Caco-2 (cell line): Measurements from ENCODE around the gene FBXO34. TPM values are rescaled to one million over a fixed set of nuclear protein-coding genes. Genes with fewer than 3 reads are reported as not detected.

Source experiments
- BruUV-seq: library from RNA; stranded (reverse); fragments of 400-500 nt; replicated peaks from 2 replicates; lab custom pipeline; 2021; lab: Mats Ljungman, UMichigan
- CTCF ChIA-PET: fragments of 300-600 bp; sonication (Branson Sonifier 250); formaldehyde crosslinking; loops from one replicate; lab custom pipeline; 2022; ENCODE audit warnings: antibody characterized with exemption; lab: Charles Lee
- POLR2A ChIA-PET: fragments of 300-600 bp; sonication (Branson Sonifier 250); formaldehyde crosslinking; loops from one replicate; lab custom pipeline; 2022; ENCODE audit warnings: antibody characterized with exemption; lab: Charles Lee
- DNase-seq, 2 experiments: peaks; one replicate each; pipeline versions ENCODE4 v3.0.0 to v3.0.0-alpha.2; 2020 to 2022
- H3K27me3 ChIP-seq: replicated peaks from 2 replicates; pipeline ENCODE4 v1.6.0; 2011; ENCODE audit warnings: low read length; ENCODE audit not compliant: control insufficient read depth, insufficient read depth
- H3K36me3 ChIP-seq: 2 replicates; pipeline ENCODE4 v1.5.1; 2011; ENCODE audit warnings: low read length; ENCODE audit not compliant: control insufficient read depth, insufficient read depth
- H3K4me1 ChIP-seq: fragments of 250-450 bp; sonication (Bioruptor Pico); 2 replicates; pipeline ENCODE4 v1.5.1; 2020; ENCODE audit warnings: mild to moderate bottlenecking
- H3K4me3 ChIP-seq: 2 replicates; pipeline ENCODE4 v1.5.1; 2011; ENCODE audit warnings: low read depth, mild to moderate bottlenecking, control low read depth, low read length
- H3K9me3 ChIP-seq: fragments of 250-450 bp; sonication (Bioruptor Pico); 2 replicates; pipeline ENCODE4 v1.5.1; 2020; ENCODE audit warnings: mild to moderate bottlenecking, moderate library complexity
- H3K27ac Mint-ChIP-seq: one replicate; pipeline ENCODE4 v1.8.0; 2022; ENCODE audit warnings: mixed read lengths; ENCODE audit not compliant: unreplicated experiment
- H3K27me3 Mint-ChIP-seq: one replicate; pipeline ENCODE4 v1.8.0; 2022; ENCODE audit warnings: mixed read lengths; ENCODE audit not compliant: insufficient read depth, unreplicated experiment
- H3K36me3 Mint-ChIP-seq: one replicate; pipeline ENCODE4 v1.8.0; 2022; ENCODE audit warnings: mild to moderate bottlenecking, mixed read lengths; ENCODE audit not compliant: insufficient read depth, unreplicated experiment
- H3K4me1 Mint-ChIP-seq: one replicate; pipeline ENCODE4 v1.8.0; 2022; ENCODE audit warnings: low read depth, mixed read lengths; ENCODE audit not compliant: unreplicated experiment
- H3K4me3 Mint-ChIP-seq: one replicate; pipeline ENCODE4 v1.8.0; 2022; ENCODE audit warnings: mild to moderate bottlenecking, moderate library complexity, mixed read lengths; ENCODE audit not compliant: unreplicated experiment
- H3K9me3 Mint-ChIP-seq: one replicate; pipeline ENCODE4 v1.8.0; 2022; ENCODE audit warnings: mixed read lengths; ENCODE audit not compliant: unreplicated experiment
- intact Hi-C: fragments of 100-400 bp; cut with micrococcal nuclease; formaldehyde crosslinking; loops from one replicate; pipeline ENCODE4 v1.10.0; 2022; ENCODE audit not compliant: unreplicated experiment
- total RNA-seq: library from RNA; stranded (reverse); gene quantifications from 2 replicates; pipeline ENCODE4 v1.2.3, GENCODE V29; 2022
- TF ChIP-seq, protein P1 (sequence below), 2 experiments: fragments of 200-600 bp in 1 of 2; IDR thresholded peaks; 1 replicate in 1 of 2; 2 replicates in 1 of 2; pipeline versions ENCODE4 v1.5.1 to v1.8.0; 2011 to 2022; ENCODE audit warnings: antibody characterized with exemption in 1 of 2, control low read depth in 1 of 2, inconsistent platforms in 1 of 2, low read depth in 1 of 2, low read length in 1 of 2, mild to moderate bottlenecking in 1 of 2, moderate library complexity in 1 of 2; ENCODE audit not compliant: insufficient read depth in 1 of 2, severe bottlenecking in 1 of 2, unreplicated experiment in 1 of 2

Gene FBXO34
- total RNA-seq, 1 experiment from 2014 or later: 23.7 TPM

DNA sequence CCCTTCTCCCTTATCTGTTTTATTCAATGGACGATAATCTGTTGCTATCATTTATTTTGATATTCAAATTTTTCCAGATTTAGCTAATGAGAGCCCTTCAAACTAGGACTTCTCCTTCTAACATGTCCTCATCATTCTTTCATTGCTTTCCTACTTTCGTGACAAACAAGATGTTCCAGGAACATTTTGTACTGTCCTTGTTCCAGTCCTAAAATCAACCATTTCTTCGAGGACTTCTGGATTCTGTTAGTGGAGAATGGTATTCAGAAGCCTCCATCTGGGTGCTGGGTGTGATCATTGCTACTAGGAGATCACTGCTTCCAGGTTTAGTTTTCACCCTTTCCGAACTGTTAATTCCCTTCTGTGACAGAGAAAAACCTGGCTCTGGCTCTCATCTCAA lies 29.5 kb upstream of the FBXO34 start:
- H3K4me3 Mint-ChIP-seq: no peak overlapping the region
- H3K27ac Mint-ChIP-seq: no peak overlapping the region
- Histone ChIP-seq H3K27me3 (no peaks in the 10 kb centered on the region), H3K9me3 (no peaks in the 10 kb centered on the region), H3K4me1 (no peaks in the 10 kb centered on the region), H3K4me3 (no peak overlapping the region), H3K36me3 (no peaks in the 10 kb centered on the region)
- H3K27me3 Mint-ChIP-seq: peaks cover 5% of the 10 kb centered on the region
- H3K36me3 Mint-ChIP-seq: no peaks in the 10 kb centered on the region
- no peaks in the 10 kb centered on the region for H3K9me3 Mint-ChIP-seq
- DNase-seq: no peak
- ChIA-PET CTCF (no interaction called here), POLR2A (no interaction called here)
- TF ChIP-seq, protein P1, sequence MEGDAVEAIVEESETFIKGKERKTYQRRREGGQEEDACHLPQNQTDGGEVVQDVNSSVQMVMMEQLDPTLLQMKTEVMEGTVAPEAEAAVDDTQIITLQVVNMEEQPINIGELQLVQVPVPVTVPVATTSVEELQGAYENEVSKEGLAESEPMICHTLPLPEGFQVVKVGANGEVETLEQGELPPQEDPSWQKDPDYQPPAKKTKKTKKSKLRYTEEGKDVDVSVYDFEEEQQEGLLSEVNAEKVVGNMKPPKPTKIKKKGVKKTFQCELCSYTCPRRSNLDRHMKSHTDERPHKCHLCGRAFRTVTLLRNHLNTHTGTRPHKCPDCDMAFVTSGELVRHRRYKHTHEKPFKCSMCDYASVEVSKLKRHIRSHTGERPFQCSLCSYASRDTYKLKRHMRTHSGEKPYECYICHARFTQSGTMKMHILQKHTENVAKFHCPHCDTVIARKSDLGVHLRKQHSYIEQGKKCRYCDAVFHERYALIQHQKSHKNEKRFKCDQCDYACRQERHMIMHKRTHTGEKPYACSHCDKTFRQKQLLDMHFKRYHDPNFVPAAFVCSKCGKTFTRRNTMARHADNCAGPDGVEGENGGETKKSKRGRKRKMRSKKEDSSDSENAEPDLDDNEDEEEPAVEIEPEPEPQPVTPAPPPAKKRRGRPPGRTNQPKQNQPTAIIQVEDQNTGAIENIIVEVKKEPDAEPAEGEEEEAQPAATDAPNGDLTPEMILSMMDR (IDR thresholded peaks at IDR 0.05; ENCODE audit: insufficient read depth in 1 of 2, low read depth in 1 of 2, low read length in 1 of 2, severe bottlenecking in 1 of 2, unreplicated experiment in 1 of 2): no peak
- intact Hi-C loops: no loop called here
- H3K4me1 Mint-ChIP-seq: no peaks in the 10 kb centered on the region
- BruUV-seq: no TSS peak

DNA sequence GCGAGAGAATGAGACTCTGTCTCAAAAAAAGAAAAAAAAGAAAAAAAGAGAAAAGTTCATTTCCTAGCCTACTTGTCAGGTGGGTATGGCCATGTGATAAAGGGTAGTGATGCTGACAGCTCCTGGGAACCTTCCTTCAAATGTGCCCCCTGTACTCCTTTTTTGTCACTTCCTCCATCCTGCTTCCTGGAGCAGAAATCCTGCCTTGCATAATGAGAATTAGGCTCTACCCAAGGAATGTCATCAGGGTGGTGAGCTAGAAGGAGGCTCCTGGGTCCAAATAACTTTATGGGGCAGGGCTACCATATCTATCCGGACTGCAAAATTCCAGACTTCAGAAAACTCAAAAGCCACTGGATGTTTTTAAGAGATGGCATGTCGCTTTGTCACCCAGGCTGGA lies 27.8 kb upstream of the FBXO34 start:
- TF ChIP-seq, protein P1 (IDR thresholded peaks at IDR 0.05; ENCODE audit: insufficient read depth in 1 of 2, low read depth in 1 of 2, low read length in 1 of 2, severe bottlenecking in 1 of 2, unreplicated experiment in 1 of 2): no peak
- no peaks in the 10 kb centered on the region for H3K9me3 ChIP-seq
- Mint-ChIP-seq H3K36me3 (no peaks in the 10 kb centered on the region), H3K4me3 (no peak overlapping the region), H3K27me3 (peaks cover 5% of the 10 kb centered on the region), H3K27ac (no peak overlapping the region), H3K9me3 (no peaks in the 10 kb centered on the region), H3K4me1 (no peaks in the 10 kb centered on the region)
- DNase-seq: no peak
- H3K4me1 ChIP-seq: no peaks in the 10 kb centered on the region
- H3K4me3 ChIP-seq: no peak overlapping the region
- no TSS peak for BruUV-seq
- ChIA-PET CTCF (no interaction called here), POLR2A (no interaction called here)
- H3K27me3 ChIP-seq: no peaks in the 10 kb centered on the region
- no peaks in the 10 kb centered on the region for H3K36me3 ChIP-seq
- intact Hi-C loops: no loop called here

DNA sequence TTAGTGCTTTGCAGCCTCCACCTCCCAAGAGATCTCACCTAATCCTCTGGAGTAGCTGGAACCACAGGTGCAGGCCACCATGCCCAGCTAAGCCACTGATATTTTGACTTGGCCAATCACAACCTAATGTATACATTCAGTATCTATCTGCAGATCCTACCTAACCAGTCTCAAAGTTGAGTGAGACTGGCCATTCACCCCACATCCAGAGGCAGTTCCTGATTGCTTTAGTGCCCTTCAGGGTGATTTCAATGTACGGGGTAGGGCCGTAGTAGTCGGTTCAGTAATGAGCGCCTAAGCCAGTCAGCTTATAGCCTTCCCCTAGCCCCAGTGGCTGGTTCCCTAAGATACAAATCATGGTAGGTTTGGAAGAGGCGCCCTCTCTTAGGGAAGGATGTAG lies 27.4 kb upstream of the FBXO34 start:
- Mint-ChIP-seq H3K9me3 (no peaks in the 10 kb centered on the region), H3K27ac (no peak overlapping the region), H3K4me3 (no peak overlapping the region), H3K27me3 (peaks cover 6% of the 10 kb centered on the region), H3K36me3 (no peaks in the 10 kb centered on the region), H3K4me1 (no peaks in the 10 kb centered on the region)
- TF ChIP-seq, protein P1 (IDR thresholded peaks at IDR 0.05; ENCODE audit: insufficient read depth in 1 of 2, low read depth in 1 of 2, low read length in 1 of 2, severe bottlenecking in 1 of 2, unreplicated experiment in 1 of 2): no peak
- Histone ChIP-seq H3K4me1 (no peaks in the 10 kb centered on the region), H3K27me3 (no peaks in the 10 kb centered on the region), H3K36me3 (no peaks in the 10 kb centered on the region), H3K4me3 (no peak overlapping the region), H3K9me3 (no peaks in the 10 kb centered on the region)
- intact Hi-C loops: no loop called here
- no TSS peak for BruUV-seq
- ChIA-PET CTCF (no interaction called here), POLR2A (no interaction called here)
- DNase-seq: no peak
